ENCODE data around the gene CCDC9B.

CCDC9B gene

GRCh38 chr15:40322531-40323238 lies 18.1 kb downstream of the CCDC9B start:
- TF ChIP-seq CTCF (IDR thresholded peaks at IDR 0.05): no peak

- TF ChIP-seq CTCF (IDR thresholded peaks at IDR 0.05): peak; percentile 90
Observed at GRCh38 chr15:40320931-40321371, 19.8 kb downstream of the CCDC9B start.

GRCh38 chr15:40320409-40320808 lies 20.3 kb downstream of the CCDC9B start:
- TF ChIP-seq CTCF (IDR thresholded peaks at IDR 0.05): no peak

GRCh38 chr15:40317580-40317979 lies 23.2 kb downstream of the CCDC9B start:
- no peak for TF ChIP-seq CTCF (IDR thresholded peaks at IDR 0.05)

GRCh38 chr15:40316931-40317330 lies 23.8 kb downstream of the CCDC9B start:
- no peak for TF ChIP-seq CTCF (IDR thresholded peaks at IDR 0.05)

GRCh38 chr15:40314723-40315276 lies 25.9 kb downstream of the CCDC9B start:
- no peak for TF ChIP-seq CTCF (IDR thresholded peaks at IDR 0.05)

GRCh38 chr15:40313531-40314398 lies 27.0 kb downstream of the CCDC9B start:
- no peak for TF ChIP-seq CTCF (IDR thresholded peaks at IDR 0.05)

Measured in LNCAP (cell line).